Embryonic facial prominence (tissue), 1 donor: ENCODE data around the gene SLCO2A1.
"Not testable (repeated sequence)": the region's sequence is repeated elsewhere in the genome, so short reads cannot be mapped to it uniquely, and the experiment has no call there.

Experiments
- DNase-seq: peaks from one replicate; pipeline ENCODE4 v3.0.0-alpha.2; 2016; ENCODE audit errors: extremely low spot score

Gene SLCO2A1

DNA sequence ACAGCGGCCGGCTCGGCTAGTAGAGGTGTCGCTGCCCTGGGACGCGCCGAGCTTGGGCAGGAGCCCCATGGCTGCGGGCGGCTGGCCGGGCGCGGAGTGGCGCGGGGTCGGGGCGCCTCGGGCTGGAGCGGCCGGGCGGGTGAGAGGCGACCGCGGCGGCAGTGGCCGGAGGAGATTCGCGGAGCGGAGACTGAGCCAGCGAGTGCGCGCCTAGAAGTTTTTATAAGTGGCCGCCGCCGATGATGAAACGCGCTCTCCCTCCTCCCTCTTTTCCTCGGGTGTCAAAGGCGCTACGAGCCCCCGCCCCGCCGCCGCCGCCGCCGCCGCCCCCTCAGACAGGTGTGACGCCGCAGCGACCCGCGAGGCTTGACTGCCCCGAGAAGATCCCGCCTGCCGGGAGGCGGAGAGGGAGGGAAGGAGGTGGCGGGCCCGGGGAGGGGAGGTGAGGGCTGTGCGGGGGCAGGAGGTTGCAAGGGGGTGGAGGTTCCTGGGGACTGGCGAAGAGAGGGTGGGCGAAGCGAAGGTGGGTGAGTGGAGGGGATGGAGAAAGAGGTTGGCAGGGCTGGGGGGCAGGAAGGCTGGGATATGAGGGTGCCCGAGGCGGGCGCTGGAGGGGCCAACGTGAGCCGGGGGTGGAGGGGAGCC lies at the start of gene SLCO2A1:
Gene SLCO2A1, minus strand, starts transcription at position 192 of the 645 bp plus-strand sequence. Its CDS starts 123 bp downstream, at position 69.
- no peak for DNase-seq

DNA sequence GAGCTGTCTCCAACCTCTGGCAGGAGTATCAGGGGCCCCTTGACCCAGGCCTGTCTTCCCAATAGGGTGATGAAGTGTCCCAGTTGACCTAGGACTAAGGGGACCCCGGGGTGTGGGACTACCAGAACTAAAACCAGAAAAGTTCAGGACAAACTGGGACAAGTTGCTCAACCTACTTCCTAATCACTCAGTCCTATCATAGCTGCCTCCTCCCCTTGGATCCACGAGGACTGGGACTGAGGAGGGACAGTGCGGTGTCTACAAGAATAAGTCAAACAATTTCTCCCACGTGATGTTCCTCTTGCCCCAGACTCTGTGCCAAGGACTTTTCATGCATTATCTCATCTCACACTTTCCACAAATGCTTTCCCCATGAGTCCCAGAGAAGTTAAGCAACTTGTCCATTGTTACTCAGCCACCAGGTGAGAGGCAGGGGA lies 49.4 kb upstream of the SLCO2A1 start:
- no peak for DNase-seq

DNA sequence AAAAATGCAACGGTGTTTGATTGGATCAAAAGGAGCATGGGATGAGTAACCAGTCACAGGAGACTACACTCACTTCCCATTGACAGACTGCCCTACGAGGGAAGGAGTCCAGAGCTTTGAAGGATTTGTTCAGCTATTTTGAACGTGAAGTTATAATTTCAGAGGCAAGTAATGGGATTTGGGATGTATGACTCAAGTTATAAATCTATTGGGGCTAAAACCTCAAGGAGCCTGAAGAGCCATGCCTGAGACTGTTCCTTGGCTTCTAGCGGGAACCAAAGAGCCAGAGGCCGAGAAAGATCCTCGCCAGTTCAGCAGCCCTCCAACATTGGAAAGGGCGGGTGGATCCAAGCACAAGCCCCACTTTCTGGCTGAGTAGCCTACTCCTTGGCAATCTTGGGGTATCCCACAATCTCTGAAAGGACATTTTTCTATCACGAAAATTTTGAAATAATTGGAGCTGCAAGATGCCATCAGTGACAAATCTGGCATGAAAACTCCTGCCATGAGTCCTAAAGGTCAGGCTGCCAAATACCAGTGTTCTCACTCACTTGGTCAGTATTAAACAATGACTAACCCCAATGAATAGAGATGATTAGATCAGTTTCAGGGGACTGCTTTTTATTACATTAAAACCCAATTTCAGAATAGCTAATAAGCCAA lies 48.6 kb upstream of the SLCO2A1 start:
- no peak for DNase-seq

- DNase-seq: no peak
Measured at GRCh38 chr3:134077649-134078161, 48.0 kb upstream of the SLCO2A1 start.

DNA sequence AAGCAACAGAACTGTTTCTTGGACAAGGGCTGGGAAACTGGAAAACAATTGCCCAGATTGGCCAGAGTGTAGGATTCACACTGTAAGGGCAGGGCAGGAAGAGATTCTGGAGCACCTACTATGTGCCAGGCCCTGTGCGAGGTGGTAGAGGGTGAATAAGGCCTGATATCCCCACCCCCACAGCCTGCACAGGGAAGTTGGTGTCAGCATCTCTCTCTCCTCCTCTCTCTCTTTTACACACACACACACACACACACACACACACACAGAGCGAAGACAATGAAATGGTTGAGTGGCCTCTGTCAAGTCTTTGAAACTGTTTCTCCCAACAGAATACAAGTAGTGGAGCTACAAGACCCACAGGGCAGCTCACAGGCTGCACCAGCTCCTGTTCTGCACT lies 47.1 kb upstream of the SLCO2A1 start:
- no peak for DNase-seq

DNA sequence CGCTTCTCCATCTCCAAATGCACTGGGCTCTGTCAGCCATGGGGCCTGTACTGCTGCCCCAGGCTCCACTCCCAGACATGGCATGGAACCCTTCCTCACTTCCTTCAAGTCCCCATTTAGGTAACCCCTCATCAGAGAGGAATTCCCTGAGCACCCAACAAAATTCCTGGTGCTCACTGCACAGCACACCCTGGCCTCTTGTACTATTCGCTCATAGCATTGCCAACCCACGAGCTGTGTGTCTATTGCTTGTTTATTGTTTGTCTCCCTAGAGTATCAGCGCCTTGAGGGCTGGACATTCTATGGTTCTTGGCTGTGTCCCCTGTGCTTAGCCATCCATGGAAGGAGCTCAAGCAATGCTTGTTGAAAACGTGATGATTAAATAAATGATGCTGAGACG lies 46.1 kb upstream of the SLCO2A1 start:
- no peak for DNase-seq

DNA sequence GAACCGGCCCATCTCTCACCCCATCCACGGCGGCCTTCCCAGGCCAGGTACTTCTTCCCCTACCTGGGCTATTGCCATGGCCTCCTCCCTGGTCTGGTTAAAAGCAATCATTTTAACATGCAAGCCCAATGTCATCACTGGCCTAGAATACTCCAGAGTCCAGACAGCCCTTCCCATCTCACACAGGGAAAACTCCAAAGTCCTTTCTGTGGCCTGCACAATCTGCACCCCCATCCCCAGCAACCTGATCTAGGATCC lies 45.8 kb upstream of the SLCO2A1 start:
- DNase-seq: no peak

DNA sequence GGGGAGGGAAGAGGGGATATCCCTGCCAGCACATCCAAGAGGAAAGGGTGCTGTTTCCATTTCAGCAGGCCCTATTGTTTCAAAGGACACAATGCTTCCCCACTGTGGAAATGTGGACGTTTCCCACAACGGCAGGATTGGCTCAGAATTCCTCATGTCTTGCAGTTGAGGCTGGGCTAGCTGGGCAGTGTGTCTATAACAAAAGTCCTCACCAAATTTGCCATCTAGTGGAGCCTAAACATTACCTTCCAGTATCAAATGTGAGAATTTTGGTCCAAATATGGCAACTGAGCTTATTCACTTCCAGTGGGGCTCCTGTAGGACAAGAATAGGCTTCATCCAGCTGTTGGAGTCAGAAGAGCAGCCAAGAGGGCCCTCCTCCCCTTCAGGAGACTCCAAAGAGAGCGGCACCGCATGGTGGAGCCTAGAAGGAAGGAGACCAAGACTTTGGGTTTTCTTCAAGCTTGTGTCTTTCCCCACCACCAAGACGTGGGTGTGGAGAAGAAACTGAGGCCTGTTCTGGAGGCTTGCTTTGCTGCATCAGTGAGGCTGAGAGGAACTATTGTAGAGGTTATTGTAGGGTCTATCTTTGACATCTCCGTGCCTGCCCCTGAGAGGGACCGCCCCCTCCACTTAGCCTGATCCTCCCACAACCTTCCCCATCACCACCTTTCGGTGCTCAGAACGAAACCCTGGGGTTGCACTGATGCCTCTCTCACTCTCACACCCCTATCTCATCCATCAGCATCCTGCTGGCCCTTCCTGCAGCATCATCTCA lies 45.3 kb upstream of the SLCO2A1 start:
- no peak for DNase-seq

- no peak for DNase-seq
Measured at GRCh38 chr3:134074001-134074789, 44.5 kb upstream of the SLCO2A1 start.

DNA sequence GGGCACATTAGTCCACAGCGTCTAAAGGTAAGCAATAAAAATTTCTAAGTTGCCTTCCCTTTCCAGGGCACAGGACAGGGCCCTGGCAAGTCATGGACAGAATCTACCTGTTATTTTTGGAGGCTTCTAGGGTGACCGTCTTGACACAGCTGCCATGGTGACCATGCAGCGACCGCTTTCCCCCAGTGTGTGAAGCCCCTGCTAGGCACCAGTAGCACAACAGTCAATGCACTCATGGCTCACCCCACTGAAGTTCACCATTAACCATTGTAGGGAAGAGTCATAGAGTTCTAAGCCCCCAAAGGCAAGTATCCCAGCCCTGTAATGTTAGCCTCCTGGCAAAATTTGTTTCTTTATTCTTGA lies 43.8 kb upstream of the SLCO2A1 start:
- DNase-seq: no peak

- DNase-seq: no peak
Measured at GRCh38 chr3:134072881-134073582, 43.3 kb upstream of the SLCO2A1 start.

- not testable (repeated sequence) for DNase-seq
Measured at GRCh38 chr3:134070281-134070680, 40.6 kb upstream of the SLCO2A1 start.

DNA sequence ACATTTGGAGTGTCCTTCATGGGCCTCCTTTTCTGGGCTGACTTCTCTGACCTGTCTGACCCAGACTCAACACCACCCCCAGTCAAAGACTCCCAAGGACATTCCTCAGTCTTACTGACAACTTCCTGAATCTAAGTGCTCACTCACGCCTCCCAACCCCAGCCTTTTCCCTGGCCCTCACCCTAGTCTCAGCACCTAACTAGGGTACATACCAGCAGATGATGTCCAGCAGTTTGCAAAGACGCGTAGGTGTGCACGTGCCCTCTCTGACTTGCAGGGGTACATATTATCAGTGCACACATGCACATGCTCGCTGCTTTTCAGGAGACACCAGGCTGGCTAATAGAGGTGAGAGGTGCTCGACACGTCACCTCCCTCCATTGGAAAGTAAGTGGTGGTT lies 38.7 kb upstream of the SLCO2A1 start:
- DNase-seq: no peak

DNA sequence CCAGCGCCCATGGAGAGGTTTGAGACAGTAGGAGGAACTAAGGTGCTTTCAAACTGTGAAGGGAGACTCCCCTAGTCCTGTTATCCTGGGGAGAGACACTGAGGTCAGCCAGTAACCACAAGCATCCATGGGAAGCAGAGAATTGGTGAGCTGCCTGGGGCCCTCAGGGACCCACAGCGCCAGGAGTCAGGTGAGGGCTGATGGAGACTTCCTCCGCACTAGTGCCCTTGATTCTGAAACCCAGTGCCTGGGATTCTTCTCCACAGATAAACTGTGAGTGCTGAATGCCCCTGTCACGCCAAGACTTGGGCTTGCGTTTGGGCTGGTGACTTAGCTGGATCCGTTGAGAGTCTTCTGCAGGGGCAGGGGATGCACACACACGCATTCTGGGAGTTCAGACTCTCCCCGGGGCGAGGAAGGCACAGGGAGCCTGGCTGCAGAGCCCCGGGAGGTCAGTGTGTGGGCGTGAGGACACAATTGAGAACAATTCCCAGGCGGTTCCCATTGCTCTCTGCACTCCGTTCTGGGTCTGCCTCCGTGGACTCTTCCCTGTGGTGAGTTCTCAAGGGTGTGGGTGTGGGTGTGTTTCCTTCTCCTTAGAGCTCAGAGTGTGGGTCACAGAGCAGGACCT lies 37.9 kb upstream of the SLCO2A1 start:
- DNase-seq: no peak

DNA sequence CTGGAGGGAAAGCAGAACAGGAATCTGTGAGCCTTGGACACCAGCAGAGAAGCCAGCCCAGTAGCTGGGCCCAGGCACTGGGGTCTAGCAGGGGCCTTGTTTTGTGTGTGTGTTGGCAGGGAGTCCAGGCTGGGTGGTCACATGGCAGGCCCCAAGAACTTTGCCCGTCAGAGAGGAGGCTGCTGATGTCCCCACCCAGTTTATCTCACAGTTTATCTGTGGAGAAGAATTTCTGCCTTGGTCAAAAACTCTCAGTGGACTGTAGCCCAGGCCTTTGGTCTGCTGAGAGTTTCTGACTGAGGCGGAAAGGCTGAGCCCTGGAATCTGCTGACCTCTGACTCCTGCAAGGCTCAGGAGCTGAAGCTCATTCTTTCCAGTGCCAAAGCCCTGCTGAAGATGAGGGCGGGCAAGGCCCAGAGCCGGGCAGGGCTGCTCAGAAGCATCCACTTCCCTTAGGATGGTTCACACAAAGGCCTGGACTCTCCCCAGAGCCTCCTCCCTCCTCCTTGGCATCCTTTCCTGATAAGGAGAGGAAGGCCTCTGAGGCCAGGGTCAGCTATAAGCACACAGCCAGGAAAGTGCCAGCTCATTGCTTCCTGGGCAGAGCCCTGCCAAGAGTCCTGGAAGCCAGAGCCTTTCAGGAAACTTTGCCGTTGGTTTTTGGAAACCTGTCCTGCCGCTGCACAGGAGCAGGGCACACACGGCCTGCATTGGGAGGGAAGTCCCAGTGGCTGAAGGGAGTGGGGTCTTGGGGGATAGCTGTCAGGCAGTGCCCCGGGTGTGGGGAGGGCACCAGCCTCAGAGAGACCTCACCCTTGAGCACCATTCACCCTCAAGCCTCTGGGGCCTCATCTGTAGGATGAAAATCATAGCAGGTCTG lies 37.2 kb upstream of the SLCO2A1 start:
- no peak for DNase-seq

DNA sequence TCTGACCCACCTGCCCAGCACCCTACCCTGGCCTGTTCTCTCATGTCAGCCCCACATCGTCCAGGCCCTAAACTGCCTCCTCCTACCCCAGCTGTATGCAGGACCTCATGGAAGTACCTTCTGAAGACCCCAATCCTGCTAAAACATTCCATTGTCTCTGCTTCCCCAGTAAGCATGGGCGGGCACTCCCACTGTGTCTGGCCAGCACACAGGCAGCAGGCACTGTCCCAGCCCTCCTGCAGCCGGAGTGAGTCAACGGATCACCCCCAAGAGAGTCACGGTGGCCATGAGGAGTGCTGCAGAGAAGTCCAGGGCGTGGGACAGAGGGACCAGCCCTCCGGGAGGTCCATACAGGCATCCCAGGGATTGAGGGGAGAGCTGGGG lies 36.4 kb upstream of the SLCO2A1 start:
- no peak for DNase-seq

GRCh38 chr3:134065252-134066157 lies 35.8 kb upstream of the SLCO2A1 start:
- DNase-seq: no peak

DNA sequence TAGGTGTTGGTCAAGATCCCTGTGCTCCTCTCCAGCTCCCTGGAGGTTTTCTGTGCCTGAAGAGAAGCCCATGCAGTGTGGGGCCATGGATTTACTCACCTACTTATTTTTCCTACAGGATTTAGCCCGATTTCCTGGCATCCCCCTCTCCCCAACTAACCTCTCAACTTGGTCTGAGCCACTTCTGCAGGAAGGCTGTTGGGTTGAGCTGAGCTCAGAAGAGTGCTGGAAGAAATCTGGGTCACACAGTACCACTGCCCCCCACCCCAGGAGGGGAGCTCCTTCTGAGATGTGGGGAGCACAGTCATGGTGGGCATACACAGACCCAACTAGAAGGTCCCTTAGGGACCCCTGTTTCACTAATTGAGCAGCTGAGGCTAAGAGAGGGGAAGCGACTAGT lies 34.4 kb upstream of the SLCO2A1 start:
- no peak for DNase-seq

- no peak for DNase-seq
Measured at GRCh38 chr3:134061401-134061800, 31.7 kb upstream of the SLCO2A1 start.
